ENCODE data around the gene PTPDC1. TPM values are rescaled to one million over a fixed set of nuclear protein-coding genes. Genes with fewer than 3 reads are reported as not detected.

The PTPDC1 gene
- total RNA-seq, 1 donor from 2014 or later: 15.9 TPM

GRCh38 chr9:94042516-94043360 lies 41.5 kb upstream of the PTPDC1 start:
- no peaks in the 10 kb centered on the region for H3K36me3 ChIP-seq
- H3F3A ChIP-seq (ENCODE audit: low read depth): no peaks in the 10 kb centered on the region
- no peaks in the 10 kb centered on the region for H3K4me1 ChIP-seq
- H3K79me2 ChIP-seq (ENCODE audit: low read depth): no peaks in the 10 kb centered on the region
- H3K9me3 Mint-ChIP-seq: peaks cover 13% of the 10 kb centered on the region
- no peaks in the 10 kb centered on the region for H3K4me1 Mint-ChIP-seq
- H3K36me3 Mint-ChIP-seq: peaks cover 2% of the 10 kb centered on the region
- H3K27ac Mint-ChIP-seq: no peak overlapping the region
- no peaks in the 10 kb centered on the region for H4K20me1 ChIP-seq (ENCODE audit: low read depth)
- no peak overlapping the region for H3K4me3 ChIP-seq
- H3K4me3 Mint-ChIP-seq: no peak overlapping the region
- H3K9ac ChIP-seq: no peak overlapping the region
- no peaks in the 10 kb centered on the region for H3K27me3 Mint-ChIP-seq (ENCODE audit: insufficient read depth, low read depth)
- H2AFZ ChIP-seq (replicated peaks): no peak overlapping the region
- TF ChIP-seq EZH2 (IDR thresholded peaks at IDR 0.05): no peak
- TF ChIP-seq CTCF (IDR thresholded peaks at IDR 0.05): no peak
- no peak for TF ChIP-seq EZH2phosphoT487 (IDR thresholded peaks at IDR 0.05)
- no peak overlapping the region for H3K27ac ChIP-seq
- no peaks in the 10 kb centered on the region for H3K27me3 ChIP-seq
- no peak for DNase-seq (ENCODE audit: low spot score)
- H3K4me2 ChIP-seq: no peak overlapping the region
- H3K9me3 ChIP-seq (ENCODE audit: low read depth): no peaks in the 10 kb centered on the region

- Histone ChIP-seq H4K20me1 (ENCODE audit: low read depth) (no peaks in the 10 kb centered on the region), H3K27ac (no peak overlapping the region), H3K9me3 (ENCODE audit: low read depth) (peaks cover 3% of the 10 kb centered on the region), H2AFZ (replicated peaks) (no peak overlapping the region), H3K4me1 (no peaks in the 10 kb centered on the region), H3F3A (ENCODE audit: low read depth) (no peaks in the 10 kb centered on the region), H3K27me3 (no peaks in the 10 kb centered on the region), H3K79me2 (ENCODE audit: low read depth) (no peaks in the 10 kb centered on the region), H3K4me2 (no peak overlapping the region), H3K9ac (no peak overlapping the region), H3K4me3 (no peak overlapping the region), H3K36me3 (no peaks in the 10 kb centered on the region)
- H3K4me1 Mint-ChIP-seq: no peaks in the 10 kb centered on the region
- peaks cover 17% of the 10 kb centered on the region for H3K9me3 Mint-ChIP-seq
- H3K4me3 Mint-ChIP-seq: no peak overlapping the region
- no peak overlapping the region for H3K27ac Mint-ChIP-seq
- H3K27me3 Mint-ChIP-seq (ENCODE audit: insufficient read depth, low read depth): no peaks in the 10 kb centered on the region
- DNase-seq (ENCODE audit: low spot score): no peak
- H3K36me3 Mint-ChIP-seq: peaks cover 5% of the 10 kb centered on the region
- TF ChIP-seq EZH2 (IDR thresholded peaks at IDR 0.05): no peak
- TF ChIP-seq CTCF (IDR thresholded peaks at IDR 0.05): no peak
- no peak for TF ChIP-seq EZH2phosphoT487 (IDR thresholded peaks at IDR 0.05)
These were observed 29.5 kb upstream of the PTPDC1 start for GRCh38 chr9:94054716-94055115.

GRCh38 chr9:94056442-94056974 lies 27.8 kb upstream of the PTPDC1 start:
- no peak overlapping the region for H3K9ac ChIP-seq
- Mint-ChIP-seq H3K36me3 (peaks cover under 1% of the 10 kb centered on the region), H3K4me1 (no peaks in the 10 kb centered on the region), H3K27ac (no peak overlapping the region), H3K4me3 (no peak overlapping the region), H3K27me3 (ENCODE audit: insufficient read depth, low read depth) (no peaks in the 10 kb centered on the region), H3K9me3 (peaks cover 6% of the 10 kb centered on the region)
- H3F3A ChIP-seq (ENCODE audit: low read depth): no peaks in the 10 kb centered on the region
- no peak for DNase-seq (ENCODE audit: low spot score)
- no peaks in the 10 kb centered on the region for H3K4me1 ChIP-seq
- H3K79me2 ChIP-seq (ENCODE audit: low read depth): no peaks in the 10 kb centered on the region
- H3K27ac ChIP-seq: no peak overlapping the region
- no peak overlapping the region for H2AFZ ChIP-seq (replicated peaks)
- no peaks in the 10 kb centered on the region for H3K27me3 ChIP-seq
- TF ChIP-seq EZH2phosphoT487 (IDR thresholded peaks at IDR 0.05) (no peak), CTCF (IDR thresholded peaks at IDR 0.05) (no peak), EZH2 (IDR thresholded peaks at IDR 0.05) (no peak)
- no peak overlapping the region for H3K4me2 ChIP-seq
- H3K4me3 ChIP-seq: no peak overlapping the region
- H3K9me3 ChIP-seq (ENCODE audit: low read depth): no peaks in the 10 kb centered on the region
- H3K36me3 ChIP-seq: no peaks in the 10 kb centered on the region
- no peaks in the 10 kb centered on the region for H4K20me1 ChIP-seq (ENCODE audit: low read depth)
